Heart right ventricle (tissue), 16 donors: ENCODE results near the gene MGAT1. TPM values are rescaled to one million over a fixed set of nuclear protein-coding genes. Genes with fewer than 3 reads are reported as not detected.
A peak's percentile ranks its signal among the peaks of the same experiment; 100 is the strongest.

Source experiments
- ATAC-seq, 8 donors: fragments of 200-7000 bp; cut with Tn5 transposase; one replicate each; pipeline ENCODE4 v1.9.1; 2020; ENCODE audit warnings: mild to moderate bottlenecking in 8 of 8, moderate library complexity in 8 of 8, moderate number of reproducible peaks in 1 of 8
- DNase-seq, 2 donors: peaks; one replicate each; pipeline ENCODE4 v3.0.0-alpha.2; 2020
- H3K27ac ChIP-seq, 10 donors: fragments of 200-600 bp; sonication (generic) in 2 of 10; one replicate each; pipeline versions ENCODE4 v1.5.0 to v1.8.0; 2020 to 2022; ENCODE audit warnings: mild to moderate bottlenecking in 3 of 10
- H3K27me3 ChIP-seq, 7 donors: fragments of 200-600 bp; one replicate each; pipeline ENCODE4 v1.8.0; 2021 to 2022; ENCODE audit warnings: mild to moderate bottlenecking in 2 of 7
- H3K36me3 ChIP-seq, 9 donors: fragments of 200-600 bp; sonication (generic) in 1 of 9; one replicate each; pipeline versions ENCODE4 v1.5.0 to v1.8.0; 2020 to 2022; ENCODE audit warnings: mild to moderate bottlenecking in 2 of 9
- H3K4me1 ChIP-seq, 9 donors: fragments of 200-600 bp; sonication (generic) in 1 of 9; one replicate each; pipeline versions ENCODE4 v1.5.0 to v1.8.0; 2020 to 2022; ENCODE audit warnings: mild to moderate bottlenecking in 4 of 9
- H3K4me3 ChIP-seq, 10 donors: fragments of 200-600 bp; sonication (generic) in 2 of 10; one replicate each; pipeline versions ENCODE4 v1.5.0 to v1.8.0; 2020 to 2022; ENCODE audit warnings: mild to moderate bottlenecking in 7 of 10, moderate library complexity in 2 of 10
- H3K9me3 ChIP-seq, 11 donors: fragments of 200-600 bp in 10 of 11; sonication (generic) in 2 of 11; one replicate each; pipeline versions ENCODE4 v1.5.0 to v1.8.0; 2013 to 2022; ENCODE audit warnings: mild to moderate bottlenecking in 2 of 11, control low read depth in 1 of 11, moderate library complexity in 1 of 11
- CTCF ChIP-seq, 9 donors: fragments of 200-600 bp; sonication (generic) in 2 of 9; IDR thresholded peaks; one replicate each; pipeline versions ENCODE4 v1.5.0 to v1.8.0; 2021 to 2022; ENCODE audit warnings: antibody characterized with exemption in 9 of 9, mild to moderate bottlenecking in 5 of 9, moderate library complexity in 1 of 9
- WGBS, 2 donors: extraction: QIAGEN DNeasy Blood & Tissue Kit; methylation state at CpG; one replicate each; pipeline ENCODE4 v1.1.7; 2013; ENCODE audit warnings: inconsistent platforms in 1 of 2; 5-methylcytosine and 5-hydroxymethylcytosine counted together
- intact Hi-C, 10 donors: fragments of 100-400 bp; cut with DNase I; formaldehyde crosslinking; loops; one replicate each; pipeline versions ENCODE4 v1.11.1 to v1.14.2; 2022
- polyA plus RNA-seq, 2 donors: library from polyadenylated mRNA; stranded (reverse); fragments of 200-250 nt; gene quantifications; one replicate each; pipeline ENCODE4 v1.2.3, GENCODE V29; 2013
- total RNA-seq, 10 donors: library from RNA; stranded (reverse); fragmentation: NEBNext Ultra II Directional in 3 of 10; extraction: Animal tissue kit (Norgen Biotek cat#: 25700) in 3 of 10; gene quantifications; one replicate each; pipeline versions ENCODE4 v1.2.1 to v1.2.4, GENCODE V29; 2021 to 2023
- donor health status: Arrhythmogenic right ventricular cardiomyopathy.
- donor health status: ischemic (EF 13 %, LVEDD 7.1; RV severe dilation, severe dysfunction).
- donor health status: healthy with polysubstance abuse.
- donor health status: DM: no; HTN: yes; CAD: no.
- donor health status: DM: no; HTN: no; CAD: no.
- donor health status: ischemic (EF 25% LVEDD 6.9; RV normal size, moderate dysfunction).
- donor health status: ischemic (EF 25% LVEDD 5.7; RV mildly dilated, moderate dysfunction).
- donor health status: healthy.
- donor health status: DM: yes; HTN: yes; CAD: no.
- donor health status: Ischemic cardiomyopathy.
- donor health status: ischemic (EF 35%, LVEDD 5.7; RV mildly dilated, moderate dysfunction).
- donor health status: nonischemic (EF 11% LVEDD 7.7; RV severe dilation, severe dysfunction).
- donor health status: DM: yes; HTN: yes; CAD: no.
- donor health status: PGD.
- donor health status: ischemic (EF 29% LVEDD 5.4; RV normal size, mild dysfunction).
- donor health status: nonischemic (EF 23%, LVEDD 6.1; RV moderate dilation, normal function).

Gene MGAT1
- total and polyA plus RNA-seq, 12 donors: 50.1 to 127 (median 66.1) TPM

GRCh38 chr5:180792965-180793287 is 9.7 kb downstream of the MGAT1 start:
- Histone ChIP-seq H3K27ac (peak overlapping the region in 1 of 10 donors; percentile 10), H3K4me1 (peaks cover 8 to 87% (median 67%) of the 10 kb centered on the region in 9 donors), H3K36me3 (peaks cover 0 to 96% (median 30%) of the 10 kb centered on the region in 9 donors), H3K4me3 (no peak overlapping the region), H3K27me3 (no peaks in the 10 kb centered on the region), H3K9me3 (no peaks in the 10 kb centered on the region)
- 71 to 76% methylated on average over 7 of the region's 7 CpGs for WGBS, 2 donors
- TF ChIP-seq CTCF (IDR thresholded peaks at IDR 0.05): no peak
- peak in 5 of 8 donors; percentile 9 to 37 (median 14) for ATAC-seq
- intact Hi-C loops: loop anchor here in 3 of 10 donors (10.0 kb wide), 3 partner anchors 52 to 252 kb away; partner anchors contain the start of gene BTNL9 (in 1 of the 3)
- DNase-seq: no peak

GRCh38 chr5:180792287-180792964 is 10.2 kb downstream of the MGAT1 start:
- no peaks in the 10 kb centered on the region for H3K27me3 ChIP-seq
- H3K4me1 ChIP-seq: peaks cover 10 to 87% (median 66%) of the 10 kb centered on the region in 9 donors
- intact Hi-C loops: loop anchor here in 3 of 10 donors (10.0 kb wide), 3 partner anchors 52 to 252 kb away; partner anchors contain the start of gene BTNL9 (in 1 of the 3)
- ATAC-seq: peak in 6 of 8 donors; percentile 4 to 55 (median 14)
- peaks cover 0 to 96% (median 30%) of the 10 kb centered on the region in 9 donors for H3K36me3 ChIP-seq
- H3K4me3 ChIP-seq: no peak overlapping the region
- TF ChIP-seq CTCF (IDR thresholded peaks at IDR 0.05): no peak
- WGBS, 2 donors: 85 to 92% methylated on average over 60 of the region's 60 CpGs
- no peaks in the 10 kb centered on the region for H3K9me3 ChIP-seq
- peak overlapping the region in 1 of 10 donors; percentile 10 for H3K27ac ChIP-seq
- no peak for DNase-seq

GRCh38 chr5:180791611-180792213 is 10.9 kb downstream of the MGAT1 start:
- no peaks in the 10 kb centered on the region for H3K9me3 ChIP-seq
- peak in 1 of 8 donors; percentile 18 for ATAC-seq
- peak overlapping the region in 1 of 10 donors; percentile 30 for H3K27ac ChIP-seq
- no peaks in the 10 kb centered on the region for H3K27me3 ChIP-seq
- H3K4me1 ChIP-seq: peaks cover 15 to 87% (median 66%) of the 10 kb centered on the region in 9 donors
- no peak for DNase-seq
- TF ChIP-seq CTCF (IDR thresholded peaks at IDR 0.05): no peak
- H3K4me3 ChIP-seq: no peak overlapping the region
- WGBS, 2 donors: 88 to 89% methylated on average over 31 of the region's 31 CpGs
- intact Hi-C loops: loop anchor here in 3 of 10 donors (10.0 kb wide), 3 partner anchors 53 to 253 kb away; partner anchors contain the start of gene BTNL9 (in 1 of the 3)
- H3K36me3 ChIP-seq: peaks cover 0 to 97% (median 30%) of the 10 kb centered on the region in 9 donors

- Histone ChIP-seq H3K4me1 (peaks cover 25 to 87% (median 66%) of the 10 kb centered on the region in 9 donors), H3K4me3 (no peak overlapping the region), H3K27me3 (no peaks in the 10 kb centered on the region), H3K27ac (no peak overlapping the region), H3K9me3 (no peaks in the 10 kb centered on the region), H3K36me3 (peaks cover 0 to 85% (median 30%) of the 10 kb centered on the region in 9 donors)
- intact Hi-C loops: loop anchor here in 3 of 10 donors (10.0 kb wide), 3 partner anchors 54 to 254 kb away; partner anchors contain the start of gene BTNL9 (in 1 of the 3)
- TF ChIP-seq CTCF (IDR thresholded peaks at IDR 0.05): no peak
- no peak for DNase-seq
- WGBS, 2 donors: 88% methylated on average over 6 of the region's 6 CpGs
- ATAC-seq: no peak
Measured at GRCh38 chr5:180790524-180790923, 12.1 kb downstream of the MGAT1 start.
